ENCODE measurements around the gene FGD4. TPM values are rescaled to one million over a fixed set of nuclear protein-coding genes. Genes with fewer than 3 reads are reported as not detected.
A peak's percentile ranks its signal among the peaks of the same experiment; 100 is the strongest.

Gene FGD4
- total and polyA plus RNA-seq, 9 of the 15 experiments (the other 6 are each of a cell fraction or from before 2014, with no cell fraction given) = 0.05 to 0.51 (median 0.27) TPM

GRCh38 chr12:32399370-32400113 lies at the start of gene FGD4 (continued):
- no peak for TF ChIP-seq ZMIZ1 (IDR thresholded peaks at IDR 0.05; ENCODE audit: low read depth in 2 of 2, low read length in 2 of 2)
- no peak for TF ChIP-seq NFATC3 (IDR thresholded peaks at IDR 0.05)
- no peak for TF ChIP-seq ZFP30 (CRISPR knock-in tag; IDR thresholded peaks at IDR 0.05; ENCODE audit: borderline replicate concordance)
- no peak for TF ChIP-seq ZNF354B (CRISPR knock-in tag; IDR thresholded peaks at IDR 0.05)
- TF ChIP-seq ZNF277 (CRISPR knock-in tag; IDR thresholded peaks at IDR 0.05; ENCODE audit: borderline replicate concordance) = no peak
- TF ChIP-seq UBTF (IDR thresholded peaks at IDR 0.05; ENCODE audit: borderline replicate concordance in 1 of 2, low read depth in 2 of 2, low read length in 2 of 2) = peak; percentile 68 to 97; a peak in 3 of 4 replicates
- TF ChIP-seq LARP7 (IDR thresholded peaks at IDR 0.05) = no peak
- no peak for TF ChIP-seq SNIP1 (IDR thresholded peaks at IDR 0.05; ENCODE audit: low read depth)
- no peak for TF ChIP-seq RFX5 (IDR thresholded peaks at IDR 0.05; ENCODE audit: low read depth, low read length)
- no peak for TF ChIP-seq LEF1 (IDR thresholded peaks at IDR 0.05)
- TF ChIP-seq SMARCA4 (IDR thresholded peaks at IDR 0.05) = no peak
- TF ChIP-seq SRSF3 (IDR thresholded peaks at IDR 0.05; ENCODE audit: insufficient read depth, low read length) = no peak
- TF ChIP-seq E2F5 (CRISPR knock-in tag; IDR thresholded peaks at IDR 0.05) = no peak
- no peak for TF ChIP-seq MAFF (IDR thresholded peaks at IDR 0.05; ENCODE audit: low read length)
- no peak for TF ChIP-seq GATAD2B (IDR thresholded peaks at IDR 0.05; ENCODE audit: borderline replicate concordance)
- TF ChIP-seq DACH1 (IDR thresholded peaks at IDR 0.05; ENCODE audit: partially characterized antibody) = no peak
- TF ChIP-seq L3MBTL2 (IDR thresholded peaks at IDR 0.05) = peak; percentile 73
- no peak for TF ChIP-seq HNRNPH1 (optimal IDR thresholded peaks at IDR 0.05; ENCODE audit: low read depth, low read length)
- no peak for TF ChIP-seq EZH2 (IDR thresholded peaks at IDR 0.05; ENCODE audit: borderline replicate concordance, low read depth, low read length)
- no peak for TF ChIP-seq ZNF124 (CRISPR knock-in tag; IDR thresholded peaks at IDR 0.05)
- no peak for TF ChIP-seq NUFIP1 (IDR thresholded peaks at IDR 0.05; ENCODE audit: partially characterized antibody)
- no peak for TF ChIP-seq POLR2A (conservative IDR thresholded peaks at IDR 0.05)
- TF ChIP-seq BCOR (IDR thresholded peaks at IDR 0.05) = peak; percentile 73
- TF ChIP-seq ESRRA (IDR thresholded peaks at IDR 0.05; ENCODE audit: borderline replicate concordance, low read depth) = peak; percentile 33; the same call in 1 of the 2 replicates

Data from K562 (cell line).